GM12878 (cell line): ENCODE results near the gene GRM7. TPM values are rescaled to one million over a fixed set of nuclear protein-coding genes. Genes with fewer than 3 reads are reported as not detected.

Experiments used
- CREB1 ChIP-seq: IDR thresholded peaks from 2 replicates; pipeline ENCODE4 v1.6.1; 2012; ENCODE audit warnings: low read depth, mild to moderate bottlenecking, inconsistent platforms
- CREM ChIP-seq: IDR thresholded peaks from 2 replicates; pipeline ENCODE4 v1.6.1; 2014; ENCODE audit warnings: antibody characterized with exemption, low read depth
- EED ChIP-seq: sonication (generic); IDR thresholded peaks from 2 replicates; pipeline ENCODE4 v1.6.1; 2016; ENCODE audit warnings: antibody characterized with exemption, low read depth
- ETV6 ChIP-seq, 2 experiments: fragments of 450-650 bp in 1 of 2; IDR thresholded peaks in 1 of 2; conservative IDR thresholded peaks in 1 of 2; 2 replicates each; pipeline ENCODE4 v1.6.1; 2014; ENCODE audit warnings: antibody characterized with exemption in 1 of 2, borderline replicate concordance in 1 of 2, low read depth in 1 of 2, mild to moderate bottlenecking in 1 of 2, moderate library complexity in 1 of 2
- HCFC1 ChIP-seq: fragments of 150-350 bp; IDR thresholded peaks from 2 replicates; pipeline ENCODE4 v1.6.1; 2014; ENCODE audit warnings: low read length
- HDGF ChIP-seq: fragments of 450-650 bp; IDR thresholded peaks from 2 replicates; pipeline ENCODE4 v1.6.1; 2016; ENCODE audit warnings: antibody characterized with exemption
- NBN ChIP-seq: fragments of 450-650 bp; IDR thresholded peaks from 2 replicates; pipeline ENCODE4 v1.6.1; 2016
- NFXL1 ChIP-seq: fragments of 450-650 bp; IDR thresholded peaks from 2 replicates; pipeline ENCODE4 v1.6.1; 2017; ENCODE audit warnings: antibody characterized with exemption, mild to moderate bottlenecking, borderline replicate concordance
- POLR2AphosphoS2 ChIP-seq: IDR thresholded peaks from 2 replicates; pipeline ENCODE4 v1.6.1; 2011; ENCODE audit warnings: low read depth, mild to moderate bottlenecking, low read length, improper control_type of control experiment, moderate library complexity
- STAT3 ChIP-seq: IDR thresholded peaks from 2 replicates; pipeline ENCODE4 v1.6.1; 2011; ENCODE audit warnings: low read depth, low read length, improper control_type of control experiment
- polyA plus RNA-seq, 11 experiments: library from polyadenylated mRNA; depleted of rRNA in 4 of 11; unstranded in 6 of 11; stranded (reverse) in 5 of 11; fragments of >200 nt; fragmentation: Nextera tagmentation in 4 of 11; fragmentation: Illumina TruSeq in 1 of 11; extraction: Ambion mirVana in 4 of 11; extraction: Trizol in 1 of 11; gene quantifications; 1 replicate in 1 of 11; 2 replicates in 10 of 11; pipeline versions ENCODE4 v1.2.1 to v1.2.3, GENCODE V29; 2011 to 2016; ENCODE audit warnings: inconsistent platforms in 2 of 11, missing spikeins in 2 of 11, low read depth in 1 of 11
- total RNA-seq, 4 experiments: library from RNA; depleted of rRNA in 3 of 4; stranded (reverse); fragments of >200 nt in 3 of 4; fragmentation: Illumina TruSeq in 1 of 4; extraction: Trizol in 1 of 4; gene quantifications; 2 replicates each; pipeline versions ENCODE4 v1.2.1 to v1.2.3, GENCODE V29; 2013 to 2021
- TF ChIP-seq, protein P1 (sequence below): fragments of 450-650 bp; IDR thresholded peaks from 2 replicates; pipeline ENCODE4 v1.6.1; 2016; ENCODE audit warnings: mild to moderate bottlenecking, moderate library complexity, borderline replicate concordance

Gene GRM7
- total and polyA plus RNA-seq, 10 of the 15 experiments (the other 5 are each of a cell fraction or from before 2014, with no cell fraction given): not detected

DNA sequence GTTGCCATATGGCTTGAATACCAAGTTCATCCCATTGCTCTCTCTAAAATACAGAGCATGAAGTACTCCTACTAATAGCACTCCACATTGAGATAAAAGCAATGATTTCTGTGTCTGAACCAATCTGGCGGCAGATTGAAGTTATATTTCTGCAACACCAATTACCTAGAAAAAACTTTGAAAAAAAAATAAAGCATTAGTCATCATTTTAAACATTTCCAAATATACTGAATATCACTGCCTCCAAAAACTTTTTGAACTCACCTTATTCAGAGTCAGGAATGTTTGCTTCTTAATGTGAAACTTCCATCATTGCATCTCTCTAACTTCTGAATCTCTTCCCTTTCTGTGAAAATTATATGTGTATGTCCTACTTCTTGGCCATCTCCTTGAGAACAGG is 540.5 kb downstream of the GRM7 start (continued):
- TF ChIP-seq EED (no peak), HDGF (no peak), CREM (no peak), NFXL1 (no peak), ETV6 (conservative IDR thresholded peaks at IDR 0.05 in 1 of 2, IDR thresholded peaks at IDR 0.05 in 1 of 2; ENCODE audit: borderline replicate concordance in 1 of 2, low read depth in 1 of 2) (no peak), POLR2AphosphoS2 (no peak), HCFC1 (no peak), NBN (no peak), CREB1 (no peak), STAT3 (no peak)
- TF ChIP-seq, protein P1, sequence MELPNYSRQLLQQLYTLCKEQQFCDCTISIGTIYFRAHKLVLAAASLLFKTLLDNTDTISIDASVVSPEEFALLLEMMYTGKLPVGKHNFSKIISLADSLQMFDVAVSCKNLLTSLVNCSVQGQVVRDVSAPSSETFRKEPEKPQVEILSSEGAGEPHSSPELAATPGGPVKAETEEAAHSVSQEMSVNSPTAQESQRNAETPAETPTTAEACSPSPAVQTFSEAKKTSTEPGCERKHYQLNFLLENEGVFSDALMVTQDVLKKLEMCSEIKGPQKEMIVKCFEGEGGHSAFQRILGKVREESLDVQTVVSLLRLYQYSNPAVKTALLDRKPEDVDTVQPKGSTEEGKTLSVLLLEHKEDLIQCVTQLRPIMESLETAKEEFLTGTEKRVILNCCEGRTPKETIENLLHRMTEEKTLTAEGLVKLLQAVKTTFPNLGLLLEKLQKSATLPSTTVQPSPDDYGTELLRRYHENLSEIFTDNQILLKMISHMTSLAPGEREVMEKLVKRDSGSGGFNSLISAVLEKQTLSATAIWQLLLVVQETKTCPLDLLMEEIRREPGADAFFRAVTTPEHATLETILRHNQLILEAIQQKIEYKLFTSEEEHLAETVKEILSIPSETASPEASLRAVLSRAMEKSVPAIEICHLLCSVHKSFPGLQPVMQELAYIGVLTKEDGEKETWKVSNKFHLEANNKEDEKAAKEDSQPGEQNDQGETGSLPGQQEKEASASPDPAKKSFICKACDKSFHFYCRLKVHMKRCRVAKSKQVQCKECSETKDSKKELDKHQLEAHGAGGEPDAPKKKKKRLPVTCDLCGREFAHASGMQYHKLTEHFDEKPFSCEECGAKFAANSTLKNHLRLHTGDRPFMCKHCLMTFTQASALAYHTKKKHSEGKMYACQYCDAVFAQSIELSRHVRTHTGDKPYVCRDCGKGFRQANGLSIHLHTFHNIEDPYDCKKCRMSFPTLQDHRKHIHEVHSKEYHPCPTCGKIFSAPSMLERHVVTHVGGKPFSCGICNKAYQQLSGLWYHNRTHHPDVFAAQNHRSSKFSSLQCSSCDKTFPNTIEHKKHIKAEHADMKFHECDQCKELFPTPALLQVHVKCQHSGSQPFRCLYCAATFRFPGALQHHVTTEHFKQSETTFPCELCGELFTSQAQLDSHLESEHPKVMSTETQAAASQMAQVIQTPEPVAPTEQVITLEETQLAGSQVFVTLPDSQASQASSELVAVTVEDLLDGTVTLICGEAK: no peak
